Measurements from ENCODE around the gene SLC8A2.

SLC8A2 gene

DNA sequence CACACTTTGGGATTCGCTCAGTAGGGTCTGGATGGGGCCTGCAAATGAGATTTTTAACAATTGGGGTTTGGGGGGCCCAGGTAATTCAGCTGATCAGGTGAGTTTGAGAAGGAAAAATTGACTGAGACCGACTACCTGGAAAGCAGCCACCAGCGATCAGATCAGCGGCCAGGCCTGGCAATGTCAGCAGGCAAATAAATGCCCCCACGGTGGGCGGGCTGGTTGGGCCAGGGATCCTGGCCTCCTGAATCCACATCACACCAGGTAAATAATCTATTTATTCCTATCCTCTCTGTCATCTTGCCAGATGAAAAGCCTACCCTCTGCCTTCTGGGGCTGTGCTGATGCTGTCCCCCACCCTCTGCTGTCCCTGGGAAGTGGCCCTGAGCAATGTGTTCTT lies 33.8 kb upstream of the SLC8A2 start:
- in situ Hi-C loops (cut with MboI; ENCODE audit: low sequenced_read_pairs, unreplicated experiment) = no loop called here
- DNase-seq (ENCODE audit: low spot score) = no peak
- TF ChIP-seq, protein P1, sequence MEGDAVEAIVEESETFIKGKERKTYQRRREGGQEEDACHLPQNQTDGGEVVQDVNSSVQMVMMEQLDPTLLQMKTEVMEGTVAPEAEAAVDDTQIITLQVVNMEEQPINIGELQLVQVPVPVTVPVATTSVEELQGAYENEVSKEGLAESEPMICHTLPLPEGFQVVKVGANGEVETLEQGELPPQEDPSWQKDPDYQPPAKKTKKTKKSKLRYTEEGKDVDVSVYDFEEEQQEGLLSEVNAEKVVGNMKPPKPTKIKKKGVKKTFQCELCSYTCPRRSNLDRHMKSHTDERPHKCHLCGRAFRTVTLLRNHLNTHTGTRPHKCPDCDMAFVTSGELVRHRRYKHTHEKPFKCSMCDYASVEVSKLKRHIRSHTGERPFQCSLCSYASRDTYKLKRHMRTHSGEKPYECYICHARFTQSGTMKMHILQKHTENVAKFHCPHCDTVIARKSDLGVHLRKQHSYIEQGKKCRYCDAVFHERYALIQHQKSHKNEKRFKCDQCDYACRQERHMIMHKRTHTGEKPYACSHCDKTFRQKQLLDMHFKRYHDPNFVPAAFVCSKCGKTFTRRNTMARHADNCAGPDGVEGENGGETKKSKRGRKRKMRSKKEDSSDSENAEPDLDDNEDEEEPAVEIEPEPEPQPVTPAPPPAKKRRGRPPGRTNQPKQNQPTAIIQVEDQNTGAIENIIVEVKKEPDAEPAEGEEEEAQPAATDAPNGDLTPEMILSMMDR (IDR thresholded peaks at IDR 0.05; ENCODE audit: borderline replicate concordance, control extremely low read depth, extremely low read depth, insufficient read depth, missing control alignments) = no peak

GRCh38 chr19:47503826-47504150 lies 32.1 kb upstream of the SLC8A2 start:
- in situ Hi-C loops (cut with MboI; ENCODE audit: low sequenced_read_pairs, unreplicated experiment) = no loop called here
- no peak for DNase-seq (ENCODE audit: low spot score)
- TF ChIP-seq, protein P1 (IDR thresholded peaks at IDR 0.05; ENCODE audit: borderline replicate concordance, control extremely low read depth, extremely low read depth, insufficient read depth, missing control alignments) = no peak

DNA sequence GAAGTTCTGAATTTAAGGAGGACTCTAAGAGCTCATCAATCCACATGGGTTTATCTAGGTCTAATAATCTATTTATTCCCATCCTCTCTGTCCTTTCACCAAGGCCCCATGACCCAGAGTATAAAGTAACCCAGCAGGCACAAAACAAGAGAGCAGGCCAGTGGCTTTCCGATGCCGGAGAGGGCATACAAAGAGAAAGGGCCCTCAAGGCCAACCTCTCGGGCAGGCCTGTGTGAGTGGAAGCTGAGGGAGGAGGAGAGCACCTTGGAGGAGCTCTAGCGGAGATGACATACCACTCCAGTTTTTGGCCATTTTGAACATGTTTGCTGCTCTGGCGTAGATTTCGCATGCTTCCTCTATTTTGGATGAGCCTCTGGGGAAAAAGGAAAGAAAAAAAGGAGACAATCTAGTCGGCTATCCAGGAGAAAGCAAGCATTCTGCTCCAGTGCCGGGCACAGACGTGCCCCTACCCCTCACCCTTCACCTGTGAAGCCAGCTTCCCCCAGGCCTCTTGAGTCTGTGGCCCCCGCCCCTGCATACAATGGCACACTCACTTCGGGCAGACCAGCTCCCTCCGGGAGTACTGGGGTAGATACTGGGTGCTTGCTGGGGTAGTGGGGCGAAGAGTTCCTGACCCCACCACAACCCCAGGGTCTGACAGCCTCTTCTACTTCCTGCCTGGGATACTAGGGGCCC lies 31.6 kb upstream of the SLC8A2 start:
- no peak for DNase-seq (ENCODE audit: low spot score)
- TF ChIP-seq, protein P1 (IDR thresholded peaks at IDR 0.05; ENCODE audit: borderline replicate concordance, control extremely low read depth, extremely low read depth, insufficient read depth, missing control alignments) = no peak
- in situ Hi-C loops (cut with MboI; ENCODE audit: low sequenced_read_pairs, unreplicated experiment) = no loop called here

DNA sequence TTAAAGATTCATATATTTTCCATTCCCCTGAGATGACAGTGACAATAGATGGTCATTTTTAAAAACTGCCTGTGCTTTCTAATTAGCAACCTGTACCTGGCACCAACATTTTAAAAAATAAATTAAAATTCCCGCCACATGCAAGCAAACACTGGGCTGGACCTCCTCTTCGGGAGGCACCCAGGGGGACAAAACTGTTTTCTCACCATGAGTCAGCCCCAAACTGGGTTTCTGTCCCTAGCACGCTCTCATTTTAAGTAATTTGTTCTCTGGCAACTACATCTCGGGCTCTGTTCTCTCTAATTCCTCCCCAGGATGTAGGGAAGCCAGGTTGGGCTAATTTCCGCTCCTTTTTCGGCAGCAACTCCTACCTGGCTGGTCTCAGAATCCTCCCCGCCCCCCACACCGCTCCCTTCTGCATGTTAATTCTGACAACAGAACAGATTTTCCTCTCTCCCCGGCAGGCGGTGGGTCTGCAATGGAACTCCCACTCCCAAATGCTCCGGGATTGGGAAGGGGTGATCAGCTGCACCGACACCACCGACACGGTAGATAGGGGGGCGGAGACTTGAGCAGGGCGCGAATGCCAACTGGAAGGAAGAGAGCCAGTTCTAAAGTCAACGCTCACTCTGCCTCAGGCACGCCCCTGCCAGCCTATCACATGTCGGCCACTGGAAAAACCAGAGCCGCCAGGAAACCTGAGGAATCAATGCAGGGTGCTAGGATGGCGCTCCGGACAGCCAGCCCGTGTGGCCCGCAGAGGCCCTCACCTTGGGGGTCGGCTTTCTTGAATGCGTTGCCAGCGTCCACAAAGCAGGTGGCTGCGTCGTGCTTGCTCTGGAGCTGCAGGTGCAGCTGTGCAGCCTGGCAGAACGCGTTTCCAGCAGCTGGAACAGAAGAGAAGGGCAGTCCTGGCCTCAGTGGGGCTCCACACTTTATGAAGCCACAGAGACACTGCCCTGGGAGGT lies 28.5 kb upstream of the SLC8A2 start:
- in situ Hi-C loops (cut with MboI; ENCODE audit: low sequenced_read_pairs, unreplicated experiment) = no loop called here
- TF ChIP-seq, protein P1 (IDR thresholded peaks at IDR 0.05; ENCODE audit: borderline replicate concordance, control extremely low read depth, extremely low read depth, insufficient read depth, missing control alignments) = no peak
- DNase-seq (ENCODE audit: low spot score) = no peak

DNA sequence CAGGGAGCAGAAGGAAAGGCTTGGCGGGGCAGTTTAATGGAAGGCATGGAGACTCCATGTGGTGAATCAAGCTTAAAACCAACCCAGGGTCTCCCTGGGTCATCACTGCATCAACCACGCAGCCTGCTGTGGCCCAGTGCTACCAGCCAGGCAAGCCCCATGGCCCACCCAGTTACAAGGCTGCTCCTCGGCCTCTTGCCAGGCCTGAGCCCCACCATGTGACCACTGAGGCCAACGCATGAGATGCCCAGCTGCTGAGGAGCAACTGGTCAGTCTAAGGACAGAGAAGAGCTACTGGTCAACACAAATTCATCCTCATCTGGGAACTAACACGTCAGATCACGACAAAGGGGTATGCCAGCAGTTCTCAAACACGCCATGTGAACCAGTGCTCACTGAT lies 27.7 kb upstream of the SLC8A2 start:
- TF ChIP-seq, protein P1 (IDR thresholded peaks at IDR 0.05; ENCODE audit: borderline replicate concordance, control extremely low read depth, extremely low read depth, insufficient read depth, missing control alignments) = no peak
- in situ Hi-C loops (cut with MboI; ENCODE audit: low sequenced_read_pairs, unreplicated experiment) = no loop called here
- DNase-seq (ENCODE audit: low spot score) = no peak

DNA sequence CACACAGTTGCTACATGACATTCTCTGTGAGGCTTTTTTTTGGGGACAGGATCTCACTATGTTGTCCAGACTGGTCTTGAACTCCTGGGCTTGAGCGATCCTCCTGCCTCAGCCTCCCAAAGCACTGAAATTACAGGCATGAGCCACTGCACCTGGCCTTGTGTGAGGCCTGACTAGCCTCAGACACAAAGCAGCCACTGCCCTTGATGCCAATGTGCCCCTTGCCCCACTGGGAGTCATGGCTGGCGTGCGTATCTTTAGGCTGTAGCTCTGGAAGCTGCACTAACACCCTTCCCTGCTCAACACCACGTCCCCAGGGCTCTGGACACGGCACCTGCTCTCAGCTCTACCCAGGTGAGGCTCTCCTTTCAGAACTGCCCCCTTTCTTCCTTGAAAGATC lies 26.9 kb upstream of the SLC8A2 start:
- DNase-seq (ENCODE audit: low spot score) = no peak
- TF ChIP-seq, protein P1 (IDR thresholded peaks at IDR 0.05; ENCODE audit: borderline replicate concordance, control extremely low read depth, extremely low read depth, insufficient read depth, missing control alignments) = no peak
- in situ Hi-C loops (cut with MboI; ENCODE audit: low sequenced_read_pairs, unreplicated experiment) = no loop called here
